Trophoblast cell (in vitro differentiated cells and primary cell): Measurements from ENCODE around the gene EVX2.

Experiments used
- DNase-seq, 2 donors: peaks; one replicate each; pipeline ENCODE4 v3.0.0-alpha.2; 2016
- H2AFZ ChIP-seq: 2 replicates; pipeline ENCODE4 v1.6.1; 2013; ENCODE audit warnings: low read length, moderate library complexity, mild to moderate bottlenecking; ENCODE audit not compliant: insufficient read depth, poor library complexity
- H2AK5ac ChIP-seq: 2 replicates; pipeline ENCODE4 v1.6.1; 2013; ENCODE audit warnings: mild to moderate bottlenecking, low read length
- H2BK120ac ChIP-seq: 2 replicates; pipeline ENCODE4 v1.6.1; 2013; ENCODE audit warnings: low read length, mild to moderate bottlenecking, moderate library complexity; ENCODE audit not compliant: insufficient read depth, poor library complexity
- H2BK12ac ChIP-seq: 2 replicates; pipeline ENCODE4 v1.6.1; 2013; ENCODE audit warnings: mild to moderate bottlenecking, low read length, moderate library complexity
- H2BK5ac ChIP-seq: 2 replicates; pipeline ENCODE4 v1.6.1; 2013; ENCODE audit warnings: low read length, low read depth, moderate library complexity, mild to moderate bottlenecking; ENCODE audit not compliant: poor library complexity
- H3K14ac ChIP-seq: 2 replicates; pipeline ENCODE4 v1.6.1; 2013; ENCODE audit warnings: mild to moderate bottlenecking, low read length
- H3K18ac ChIP-seq: 2 replicates; pipeline ENCODE4 v1.6.1; 2013; ENCODE audit warnings: mild to moderate bottlenecking, low read length
- H3K23ac ChIP-seq: 2 replicates; pipeline ENCODE4 v1.6.1; 2013; ENCODE audit warnings: low read length
- H3K27ac ChIP-seq: 2 replicates; pipeline ENCODE4 v1.5.1; 2013; ENCODE audit warnings: low read depth, mild to moderate bottlenecking, inconsistent platforms, low read length, moderate library complexity
- H3K27me3 ChIP-seq: 2 replicates; pipeline ENCODE4 v1.6.1; 2013; ENCODE audit warnings: inconsistent platforms, mild to moderate bottlenecking, low read length, moderate library complexity; ENCODE audit not compliant: insufficient read depth
- H3K36me3 ChIP-seq, 2 experiments: 1 replicate in 1 of 2; 2 replicates in 1 of 2; pipeline ENCODE4 v1.6.1; 2013; ENCODE audit warnings: low read length in 2 of 2, mild to moderate bottlenecking in 2 of 2, moderate library complexity in 1 of 2; ENCODE audit not compliant: insufficient read depth in 2 of 2, control insufficient read depth in 1 of 2
- H3K4ac ChIP-seq: 2 replicates; pipeline ENCODE4 v1.6.1; 2013; ENCODE audit warnings: low read depth, mild to moderate bottlenecking, low read length, moderate library complexity
- H3K4me1 ChIP-seq, 2 experiments: 1 replicate in 1 of 2; 2 replicates in 1 of 2; pipeline ENCODE4 v1.6.1; 2013; ENCODE audit warnings: low read length in 2 of 2, mild to moderate bottlenecking in 2 of 2, moderate library complexity in 1 of 2; ENCODE audit not compliant: insufficient read depth in 2 of 2, control insufficient read depth in 1 of 2
- H3K4me2 ChIP-seq: 2 replicates; pipeline ENCODE4 v1.6.1; 2013; ENCODE audit warnings: inconsistent platforms, mild to moderate bottlenecking, low read length, moderate library complexity
- H3K4me3 ChIP-seq: 2 replicates; pipeline ENCODE4 v1.5.1; 2013; ENCODE audit warnings: mild to moderate bottlenecking, low read depth, low read length, inconsistent platforms
- H3K79me1 ChIP-seq: one replicate; pipeline ENCODE4 v1.6.1; 2013; ENCODE audit warnings: low read length
- H3K79me2 ChIP-seq: 2 replicates; pipeline ENCODE4 v1.6.1; 2013; ENCODE audit warnings: low read length, mild to moderate bottlenecking; ENCODE audit not compliant: control insufficient read depth, insufficient read depth, poor library complexity
- H3K9ac ChIP-seq: 2 replicates; pipeline ENCODE4 v1.6.1; 2013; ENCODE audit warnings: mild to moderate bottlenecking, low read length
- H3K9me3 ChIP-seq: 2 replicates; pipeline ENCODE4 v1.6.1; 2013; ENCODE audit warnings: low read depth, mild to moderate bottlenecking, control low read depth, inconsistent platforms, low read length; ENCODE audit not compliant: insufficient read depth
- H4K12ac ChIP-seq: 2 replicates; pipeline ENCODE4 v1.6.1; 2013; ENCODE audit warnings: low read depth, mild to moderate bottlenecking, low read length, moderate library complexity
- H4K8ac ChIP-seq: 2 replicates; pipeline ENCODE4 v1.6.1; 2013; ENCODE audit warnings: low read depth, mild to moderate bottlenecking, low read length, moderate library complexity
- H4K91ac ChIP-seq: one replicate; pipeline ENCODE4 v1.6.1; 2013; ENCODE audit warnings: low read depth, mild to moderate bottlenecking, low read length, moderate library complexity
- WGBS: extraction: QIAGEN DNeasy Blood & Tissue Kit; methylation state at CpG from one replicate; pipeline ENCODE4 v1.1.7; 2013; ENCODE audit warnings: missing lambda C conversion rate; ENCODE audit not compliant: insufficient read length, insufficient coverage; ENCODE audit errors: extremely low coverage; 5-methylcytosine and 5-hydroxymethylcytosine counted together

The EVX2 gene

DNA sequence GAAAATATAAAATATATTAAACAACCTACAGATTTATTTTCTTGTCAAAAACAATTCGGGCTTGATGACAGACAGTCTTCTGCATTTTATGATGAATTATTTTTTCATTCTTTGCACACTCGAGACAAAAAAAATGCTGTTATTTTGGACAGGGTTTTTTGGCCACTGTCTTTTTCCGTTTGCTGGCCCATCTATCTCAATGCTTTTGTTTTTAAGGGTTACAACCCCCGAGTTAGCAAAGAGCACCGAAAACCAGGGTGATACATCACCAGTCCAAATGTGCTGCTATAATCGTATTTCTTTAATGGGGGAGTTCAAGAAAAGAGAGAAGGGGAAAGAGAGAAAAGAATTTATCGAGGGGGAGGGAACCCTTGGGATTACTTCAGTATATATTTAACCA is 7.7 kb downstream of the EVX2 start:
- Histone ChIP-seq H2AFZ (no peak overlapping the region), H3K18ac (no peak overlapping the region), H3K27ac (no peak overlapping the region), H3K4ac (no peak overlapping the region), H3K36me3 (no peaks in the 10 kb centered on the region), H2BK120ac (no peak overlapping the region), H3K9me3 (peaks cover 12% of the 10 kb centered on the region), H3K4me2 (no peak overlapping the region), H4K12ac (no peak overlapping the region), H2AK5ac (no peak overlapping the region), H3K4me1 (peaks cover 10 to 13% of the 10 kb centered on the region in 2 experiments), H3K79me1 (peaks cover 1% of the 10 kb centered on the region), H3K4me3 (no peak overlapping the region), H3K23ac (no peak overlapping the region), H3K9ac (no peak overlapping the region), H2BK5ac (no peak overlapping the region), H4K8ac (no peak overlapping the region), H3K79me2 (no peaks in the 10 kb centered on the region), H2BK12ac (no peak overlapping the region), H3K27me3 (peaks cover 72% of the 10 kb centered on the region), H4K91ac (no peak overlapping the region), H3K14ac (no peak overlapping the region)
- no peak for DNase-seq
- no CpG with 5 or more reads among the region's 7 CpGs for whole genome bisulfite sequencing

GRCh38 chr2:176075481-176075880 is 8.3 kb downstream of the EVX2 start:
- H3K4me3 ChIP-seq = no peak overlapping the region
- no peak overlapping the region for H2AFZ ChIP-seq
- peak overlapping the region; percentile 30 for H3K4me2 ChIP-seq
- H2BK5ac ChIP-seq = no peak overlapping the region
- H4K91ac ChIP-seq = no peak overlapping the region
- no peak overlapping the region for H4K8ac ChIP-seq
- H4K12ac ChIP-seq = no peak overlapping the region
- peaks cover 6% of the 10 kb centered on the region for H3K9me3 ChIP-seq
- H3K27me3 ChIP-seq = peaks cover 72% of the 10 kb centered on the region
- H3K4ac ChIP-seq = no peak overlapping the region
- DNase-seq = no peak
- no peaks in the 10 kb centered on the region for H3K79me2 ChIP-seq
- no peak overlapping the region for H3K23ac ChIP-seq
- H3K4me1 ChIP-seq = peaks cover 5 to 8% of the 10 kb centered on the region in 2 experiments
- no peak overlapping the region for H3K27ac ChIP-seq
- peaks cover 1% of the 10 kb centered on the region for H3K79me1 ChIP-seq
- no peak overlapping the region for H2BK120ac ChIP-seq
- no peak overlapping the region for H3K18ac ChIP-seq
- no peak overlapping the region for H2AK5ac ChIP-seq
- H3K14ac ChIP-seq = no peak overlapping the region
- H2BK12ac ChIP-seq = no peak overlapping the region
- WGBS = no CpG with 5 or more reads among the region's 15 CpGs
- no peaks in the 10 kb centered on the region for H3K36me3 ChIP-seq
- H3K9ac ChIP-seq = no peak overlapping the region

GRCh38 chr2:176074919-176075425 is 8.8 kb downstream of the EVX2 start:
- Histone ChIP-seq H3K4me2 (no peak overlapping the region), H3K4me3 (no peak overlapping the region), H3K4ac (no peak overlapping the region), H3K79me1 (peaks cover 1% of the 10 kb centered on the region), H4K91ac (no peak overlapping the region), H2AK5ac (no peak overlapping the region), H3K23ac (no peak overlapping the region), H3K9ac (no peak overlapping the region), H3K4me1 (peaks cover 4 to 6% of the 10 kb centered on the region in 2 experiments), H3K9me3 (peaks cover 6% of the 10 kb centered on the region), H4K8ac (no peak overlapping the region), H3K14ac (no peak overlapping the region), H2BK5ac (no peak overlapping the region), H4K12ac (no peak overlapping the region), H2BK12ac (no peak overlapping the region), H3K79me2 (no peaks in the 10 kb centered on the region), H3K36me3 (no peaks in the 10 kb centered on the region), H3K27ac (no peak overlapping the region), H3K18ac (no peak overlapping the region), H2BK120ac (no peak overlapping the region), H2AFZ (no peak overlapping the region), H3K27me3 (peaks cover 72% of the 10 kb centered on the region)
- DNase-seq = no peak
- no CpG with 5 or more reads among the region's 7 CpGs for WGBS

GRCh38 chr2:176072951-176073904 is 10.5 kb downstream of the EVX2 start:
- no peak overlapping the region for H4K91ac ChIP-seq
- no peak for DNase-seq
- H3K27ac ChIP-seq = no peak overlapping the region
- no peak overlapping the region for H3K4ac ChIP-seq
- H2BK5ac ChIP-seq = no peak overlapping the region
- H4K8ac ChIP-seq = no peak overlapping the region
- H3K79me2 ChIP-seq = no peaks in the 10 kb centered on the region
- no peaks in the 10 kb centered on the region for H3K79me1 ChIP-seq
- H3K9me3 ChIP-seq = peaks cover 10% of the 10 kb centered on the region
- no peak overlapping the region for H3K4me2 ChIP-seq
- no peaks in the 10 kb centered on the region for H3K4me1 ChIP-seq
- H3K14ac ChIP-seq = no peak overlapping the region
- peak overlapping the region; percentile 5 for H2AFZ ChIP-seq
- H2BK12ac ChIP-seq = no peak overlapping the region
- H3K23ac ChIP-seq = no peak overlapping the region
- no CpG with 5 or more reads among the region's 29 CpGs for WGBS
- no peak overlapping the region for H3K18ac ChIP-seq
- no peaks in the 10 kb centered on the region for H3K36me3 ChIP-seq
- peaks cover 76% of the 10 kb centered on the region for H3K27me3 ChIP-seq
- H3K9ac ChIP-seq = no peak overlapping the region
- no peak overlapping the region for H2BK120ac ChIP-seq
- no peak overlapping the region for H4K12ac ChIP-seq
- no peak overlapping the region for H3K4me3 ChIP-seq
- no peak overlapping the region for H2AK5ac ChIP-seq
